ENCODE data around the gene YPEL2.
"Not testable (repeated sequence)": the region's sequence is repeated elsewhere in the genome, so short reads cannot be mapped to it uniquely, and the experiment has no call there.

YPEL2 gene

DNA sequence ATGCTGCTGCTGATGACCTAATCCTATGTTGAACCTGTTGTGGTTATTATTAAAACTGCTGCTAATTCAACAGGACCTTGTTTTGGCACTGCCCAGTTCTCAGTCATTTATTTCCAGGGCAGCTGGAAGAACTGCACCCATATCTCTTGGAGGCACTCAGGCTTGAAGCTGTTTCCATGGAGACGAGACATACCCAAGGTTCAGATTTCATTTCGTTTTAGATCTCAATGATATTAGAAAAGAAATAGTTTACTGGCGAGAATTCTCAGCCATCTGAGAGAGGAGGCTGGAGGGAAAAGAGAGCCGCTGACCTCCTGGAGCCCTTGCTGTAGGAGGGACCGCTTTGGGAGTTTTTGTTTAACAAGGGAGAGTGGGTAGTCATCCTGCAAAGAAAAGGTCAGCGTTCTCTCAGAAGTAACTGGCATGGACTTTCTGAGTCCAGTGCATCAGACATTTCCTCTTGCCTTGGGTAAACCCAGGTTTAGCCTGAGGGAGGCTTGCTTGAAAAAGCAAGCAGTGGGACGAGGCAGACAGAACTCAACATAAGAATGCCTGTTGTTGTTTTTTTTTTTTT lies 75.4 kb downstream of the YPEL2 start (continued):
- TF ChIP-seq SCRT1 (tag by site-specific recombination; IDR thresholded peaks at IDR 0.05; ENCODE audit: borderline replicate concordance) (peak; percentile 65; the same call in 1 of the 2 replicates), ZNF280D (tag by site-specific recombination; IDR thresholded peaks at IDR 0.05) (no peak), ZNF558 (tag by site-specific recombination; IDR thresholded peaks at IDR 0.05) (no peak), ZNF629 (tag by site-specific recombination; IDR thresholded peaks at IDR 0.05) (no peak), ZSCAN30 (tag by site-specific recombination; IDR thresholded peaks at IDR 0.05) (no peak)

GRCh38 chr17:59409336-59410048 lies 78.0 kb downstream of the YPEL2 start:
- peaks cover 12% of the 10 kb centered on the region for H3K4me1 ChIP-seq (ENCODE audit: control insufficient read depth, insufficient read depth, low read length)
- ChIA-PET CTCF (no interaction called here), POLR2A (interaction anchor here (0.7 kb wide), 1 partner anchor 78 kb away, joined by 3 read pairs; no protein-coding TSS in a partner anchor)
- H3K27ac ChIP-seq (ENCODE audit: extremely low read depth, low read depth, low read length) = no peak overlapping the region
- no peaks in the 10 kb centered on the region for H3K36me3 ChIP-seq (ENCODE audit: control insufficient read depth in 2 of 2, insufficient read depth in 1 of 2, low read length in 2 of 2)
- H3K4me3 ChIP-seq (ENCODE audit: low read depth, low read length) = no peak overlapping the region
- no peaks in the 10 kb centered on the region for H3K9me3 ChIP-seq (ENCODE audit: control insufficient read depth, insufficient read depth, low read depth, low read length)
- TF ChIP-seq, protein P1, sequence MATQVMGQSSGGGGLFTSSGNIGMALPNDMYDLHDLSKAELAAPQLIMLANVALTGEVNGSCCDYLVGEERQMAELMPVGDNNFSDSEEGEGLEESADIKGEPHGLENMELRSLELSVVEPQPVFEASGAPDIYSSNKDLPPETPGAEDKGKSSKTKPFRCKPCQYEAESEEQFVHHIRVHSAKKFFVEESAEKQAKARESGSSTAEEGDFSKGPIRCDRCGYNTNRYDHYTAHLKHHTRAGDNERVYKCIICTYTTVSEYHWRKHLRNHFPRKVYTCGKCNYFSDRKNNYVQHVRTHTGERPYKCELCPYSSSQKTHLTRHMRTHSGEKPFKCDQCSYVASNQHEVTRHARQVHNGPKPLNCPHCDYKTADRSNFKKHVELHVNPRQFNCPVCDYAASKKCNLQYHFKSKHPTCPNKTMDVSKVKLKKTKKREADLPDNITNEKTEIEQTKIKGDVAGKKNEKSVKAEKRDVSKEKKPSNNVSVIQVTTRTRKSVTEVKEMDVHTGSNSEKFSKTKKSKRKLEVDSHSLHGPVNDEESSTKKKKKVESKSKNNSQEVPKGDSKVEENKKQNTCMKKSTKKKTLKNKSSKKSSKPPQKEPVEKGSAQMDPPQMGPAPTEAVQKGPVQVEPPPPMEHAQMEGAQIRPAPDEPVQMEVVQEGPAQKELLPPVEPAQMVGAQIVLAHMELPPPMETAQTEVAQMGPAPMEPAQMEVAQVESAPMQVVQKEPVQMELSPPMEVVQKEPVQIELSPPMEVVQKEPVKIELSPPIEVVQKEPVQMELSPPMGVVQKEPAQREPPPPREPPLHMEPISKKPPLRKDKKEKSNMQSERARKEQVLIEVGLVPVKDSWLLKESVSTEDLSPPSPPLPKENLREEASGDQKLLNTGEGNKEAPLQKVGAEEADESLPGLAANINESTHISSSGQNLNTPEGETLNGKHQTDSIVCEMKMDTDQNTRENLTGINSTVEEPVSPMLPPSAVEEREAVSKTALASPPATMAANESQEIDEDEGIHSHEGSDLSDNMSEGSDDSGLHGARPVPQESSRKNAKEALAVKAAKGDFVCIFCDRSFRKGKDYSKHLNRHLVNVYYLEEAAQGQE (tag by site-specific recombination; IDR thresholded peaks at IDR 0.05) = no peak
- TF ChIP-seq ZBTB7A (tag by site-specific recombination; IDR thresholded peaks at IDR 0.05; ENCODE audit: low read depth) = no peak
- no peak for TF ChIP-seq ZNF324 (tag by site-specific recombination; IDR thresholded peaks at IDR 0.05)
- TF ChIP-seq, protein P2, sequence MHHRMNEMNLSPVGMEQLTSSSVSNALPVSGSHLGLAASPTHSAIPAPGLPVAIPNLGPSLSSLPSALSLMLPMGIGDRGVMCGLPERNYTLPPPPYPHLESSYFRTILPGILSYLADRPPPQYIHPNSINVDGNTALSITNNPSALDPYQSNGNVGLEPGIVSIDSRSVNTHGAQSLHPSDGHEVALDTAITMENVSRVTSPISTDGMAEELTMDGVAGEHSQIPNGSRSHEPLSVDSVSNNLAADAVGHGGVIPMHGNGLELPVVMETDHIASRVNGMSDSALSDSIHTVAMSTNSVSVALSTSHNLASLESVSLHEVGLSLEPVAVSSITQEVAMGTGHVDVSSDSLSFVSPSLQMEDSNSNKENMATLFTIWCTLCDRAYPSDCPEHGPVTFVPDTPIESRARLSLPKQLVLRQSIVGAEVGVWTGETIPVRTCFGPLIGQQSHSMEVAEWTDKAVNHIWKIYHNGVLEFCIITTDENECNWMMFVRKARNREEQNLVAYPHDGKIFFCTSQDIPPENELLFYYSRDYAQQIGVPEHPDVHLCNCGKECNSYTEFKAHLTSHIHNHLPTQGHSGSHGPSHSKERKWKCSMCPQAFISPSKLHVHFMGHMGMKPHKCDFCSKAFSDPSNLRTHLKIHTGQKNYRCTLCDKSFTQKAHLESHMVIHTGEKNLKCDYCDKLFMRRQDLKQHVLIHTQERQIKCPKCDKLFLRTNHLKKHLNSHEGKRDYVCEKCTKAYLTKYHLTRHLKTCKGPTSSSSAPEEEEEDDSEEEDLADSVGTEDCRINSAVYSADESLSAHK (tag by site-specific recombination; IDR thresholded peaks at IDR 0.05) = no peak
- no peak for TF ChIP-seq ZNF514 (tag by site-specific recombination; IDR thresholded peaks at IDR 0.05)

GRCh38 chr17:59410049-59410437 lies 78.6 kb downstream of the YPEL2 start:
- no peaks in the 10 kb centered on the region for H3K36me3 ChIP-seq (ENCODE audit: control insufficient read depth in 2 of 2, insufficient read depth in 1 of 2, low read length in 2 of 2)
- H3K4me3 ChIP-seq (ENCODE audit: low read depth, low read length) = no peak overlapping the region
- H3K9me3 ChIP-seq (ENCODE audit: control insufficient read depth, insufficient read depth, low read depth, low read length) = no peaks in the 10 kb centered on the region
- POLR2A ChIA-PET = interaction anchor here (0.5 kb wide), 1 partner anchor 25 kb away, joined by 5 read pairs; no protein-coding TSS in a partner anchor
- H3K4me1 ChIP-seq (ENCODE audit: control insufficient read depth, insufficient read depth, low read length) = peaks cover 12% of the 10 kb centered on the region
- TF ChIP-seq HOXC10 (CRISPR knock-in tag; IDR thresholded peaks at IDR 0.05) = no peak
- TF ChIP-seq ZFP69B (tag by site-specific recombination; IDR thresholded peaks at IDR 0.05) = no peak
- TF ChIP-seq SCRT2 (tag by site-specific recombination; IDR thresholded peaks at IDR 0.05) = no peak
- TF ChIP-seq SETDB1 (IDR thresholded peaks at IDR 0.05; ENCODE audit: insufficient read length, low read length) = peak; percentile 49
- TF ChIP-seq ZNF133 (tag by site-specific recombination; IDR thresholded peaks at IDR 0.05) = peak; percentile 98
- TF ChIP-seq ZNF610 (tag by site-specific recombination; IDR thresholded peaks at IDR 0.05; ENCODE audit: borderline replicate concordance) = no peak
- TF ChIP-seq, protein P3, sequence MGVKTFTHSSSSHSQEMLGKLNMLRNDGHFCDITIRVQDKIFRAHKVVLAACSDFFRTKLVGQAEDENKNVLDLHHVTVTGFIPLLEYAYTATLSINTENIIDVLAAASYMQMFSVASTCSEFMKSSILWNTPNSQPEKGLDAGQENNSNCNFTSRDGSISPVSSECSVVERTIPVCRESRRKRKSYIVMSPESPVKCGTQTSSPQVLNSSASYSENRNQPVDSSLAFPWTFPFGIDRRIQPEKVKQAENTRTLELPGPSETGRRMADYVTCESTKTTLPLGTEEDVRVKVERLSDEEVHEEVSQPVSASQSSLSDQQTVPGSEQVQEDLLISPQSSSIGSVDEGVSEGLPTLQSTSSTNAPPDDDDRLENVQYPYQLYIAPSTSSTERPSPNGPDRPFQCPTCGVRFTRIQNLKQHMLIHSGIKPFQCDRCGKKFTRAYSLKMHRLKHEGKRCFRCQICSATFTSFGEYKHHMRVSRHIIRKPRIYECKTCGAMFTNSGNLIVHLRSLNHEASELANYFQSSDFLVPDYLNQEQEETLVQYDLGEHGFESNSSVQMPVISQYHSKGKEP (tag by site-specific recombination; IDR thresholded peaks at IDR 0.05) = no peak
- no peak for TF ChIP-seq ZNF530 (tag by site-specific recombination; IDR thresholded peaks at IDR 0.05; ENCODE audit: low read depth)
- no peak overlapping the region for H3K27ac ChIP-seq (ENCODE audit: extremely low read depth, low read depth, low read length)
- CTCF ChIA-PET = no interaction called here

DNA sequence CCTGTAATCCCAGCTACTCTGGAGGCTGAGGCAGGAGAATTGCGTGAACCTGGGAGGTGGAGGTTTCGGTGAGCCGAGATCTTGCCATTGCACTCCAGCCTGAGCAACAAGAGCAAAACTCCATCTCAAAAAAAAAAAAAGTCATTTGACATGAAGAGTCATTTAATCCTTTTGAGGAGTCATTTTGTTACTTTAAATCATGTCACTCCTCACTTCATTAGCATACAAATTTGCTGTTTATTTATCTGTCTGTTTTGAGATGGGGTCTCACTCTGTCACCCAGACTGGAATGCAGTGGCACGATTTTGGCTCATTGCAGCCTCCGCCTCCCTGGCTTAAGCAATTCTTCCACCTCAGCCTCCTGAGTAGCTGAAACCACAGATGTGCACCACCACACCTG lies 81.0 kb downstream of the YPEL2 start:
- CTCF ChIA-PET; H3K4me3 ChIP-seq (ENCODE audit: low read depth, low read length); H3K36me3 ChIP-seq (ENCODE audit: control insufficient read depth in 2 of 2, insufficient read depth in 1 of 2, low read length in 2 of 2); H3K4me1 ChIP-seq (ENCODE audit: control insufficient read depth, insufficient read depth, low read length); H3K27ac ChIP-seq (ENCODE audit: extremely low read depth, low read depth, low read length); POLR2A ChIA-PET; H3K9me3 ChIP-seq (ENCODE audit: control insufficient read depth, insufficient read depth, low read depth, low read length): not testable (repeated sequence)

Data from HEK293 (cell line).